IMR-90 (cell line): Measurements from ENCODE around the gene UNC13A. TPM values are rescaled to one million over a fixed set of nuclear protein-coding genes. Genes with fewer than 3 reads are reported as not detected.

ENCODE experiments used
- ATAC-seq: fragments of 200-7000 bp; cut with Tn5 transposase; 2 replicates; pipeline ENCODE4 v1.9.1; 2020; ENCODE audit warnings: low read depth, mild to moderate bottlenecking, moderate library complexity
- BruUV-seq: library from RNA; stranded (reverse); fragments of 400-500 nt; replicated peaks from 2 replicates; lab custom pipeline; 2021; lab: Mats Ljungman, UMichigan
- CTCF ChIA-PET: fragments of 300-600 bp; formaldehyde crosslinking; extraction: SDS; loops from one replicate; lab custom pipeline; 2021; ENCODE audit warnings: antibody characterized with exemption; lab: Yijun Ruan, JAX
- POLR2A ChIA-PET: fragments of 300-600 bp; sonication (Branson Sonifier 250); formaldehyde crosslinking; loops from one replicate; lab custom pipeline; 2022; ENCODE audit warnings: antibody characterized with exemption; ENCODE audit not compliant: unreplicated experiment; lab: Charles Lee
- DNase-seq: peaks from one replicate; pipeline ENCODE4 v3.0.0; 2013
- H2AFZ ChIP-seq: replicated peaks from 2 replicates; pipeline ENCODE3; 2013; ENCODE audit warnings: low read length, mild to moderate bottlenecking; ENCODE audit not compliant: poor library complexity
- H2AK5ac ChIP-seq: 2 replicates; pipeline ENCODE4 v1.6.1; 2013; ENCODE audit warnings: low read depth, low read length, inconsistent platforms
- H2AK9ac ChIP-seq: replicated peaks from 2 replicates; pipeline ENCODE3; 2013; ENCODE audit warnings: mild to moderate bottlenecking, low read depth, low read length, moderate library complexity; ENCODE audit not compliant: poor library complexity
- H2BK120ac ChIP-seq: 2 replicates; pipeline ENCODE4 v1.6.1; 2013; ENCODE audit warnings: low read depth, low read length, inconsistent platforms
- H2BK15ac ChIP-seq: 3 replicates; pipeline ENCODE4 v1.6.1; 2013; ENCODE audit warnings: low read depth, low read length, inconsistent platforms
- H2BK20ac ChIP-seq: 2 replicates; pipeline ENCODE4 v1.6.1; 2013; ENCODE audit warnings: low read depth, mild to moderate bottlenecking, inconsistent platforms, low read length, moderate library complexity
- H2BK5ac ChIP-seq: 2 replicates; pipeline ENCODE4 v1.6.1; 2013; ENCODE audit warnings: mild to moderate bottlenecking, low read depth, low read length, inconsistent platforms; ENCODE audit not compliant: poor library complexity, severe bottlenecking
- H3K14ac ChIP-seq: replicated peaks from 2 replicates; pipeline ENCODE4 v1.6.1; 2013; ENCODE audit warnings: low read depth, low read length, inconsistent platforms
- H3K18ac ChIP-seq: 2 replicates; pipeline ENCODE4 v1.6.1; 2013; ENCODE audit warnings: low read depth, low read length, control low read depth
- H3K23ac ChIP-seq: 2 replicates; pipeline ENCODE4 v1.6.1; 2013; ENCODE audit warnings: low read depth, low read length, inconsistent platforms
- H3K27ac ChIP-seq: 2 replicates; pipeline ENCODE4 v1.5.1; 2013; ENCODE audit warnings: mild to moderate bottlenecking, control low read depth, low read length; ENCODE audit not compliant: insufficient read depth
- H3K27me3 ChIP-seq: 2 replicates; pipeline ENCODE4 v1.6.1; 2013; ENCODE audit warnings: low read length; ENCODE audit not compliant: control insufficient read depth, insufficient read depth
- H3K36me3 ChIP-seq: 2 replicates; pipeline ENCODE4 v1.6.1; 2013; ENCODE audit warnings: low read length, mixed read lengths; ENCODE audit not compliant: control insufficient read depth, insufficient read depth
- H3K4ac ChIP-seq: 2 replicates; pipeline ENCODE4 v1.6.1; 2013; ENCODE audit warnings: low read depth, low read length, inconsistent platforms
- H3K4me1 ChIP-seq: 2 replicates; pipeline ENCODE4 v1.6.1; 2013; ENCODE audit warnings: low read length, mixed read lengths; ENCODE audit not compliant: control insufficient read depth, insufficient read depth
- H3K4me2 ChIP-seq: 2 replicates; pipeline ENCODE4 v1.6.1; 2013; ENCODE audit warnings: low read depth, mild to moderate bottlenecking, control low read depth, low read length, moderate library complexity
- H3K4me3 ChIP-seq: 2 replicates; pipeline ENCODE4 v1.5.1; 2013; ENCODE audit warnings: low read depth, mild to moderate bottlenecking, control low read depth, low read length, moderate library complexity; ENCODE audit not compliant: insufficient read depth
- H3K56ac ChIP-seq: 2 replicates; pipeline ENCODE4 v1.6.1; 2013; ENCODE audit warnings: low read length, inconsistent platforms; ENCODE audit not compliant: insufficient read depth; ENCODE audit errors: extremely low read depth
- H3K79me1 ChIP-seq, 2 experiments: 2 replicates each; pipeline ENCODE4 v1.6.1; 2013; ENCODE audit warnings: low read length in 2 of 2, inconsistent platforms in 1 of 2, low read depth in 1 of 2
- H3K9ac ChIP-seq: 2 replicates; pipeline ENCODE4 v1.6.1; 2013; ENCODE audit warnings: low read depth, low read length, control low read depth
- H3K9me1 ChIP-seq: 2 replicates; pipeline ENCODE4 v1.6.1; 2013; ENCODE audit warnings: low read length, inconsistent platforms; ENCODE audit not compliant: insufficient read depth
- H3K9me3 ChIP-seq: 2 replicates; pipeline ENCODE4 v1.6.1; 2013; ENCODE audit warnings: low read length; ENCODE audit not compliant: control insufficient read depth, insufficient read depth
- H4K20me1 ChIP-seq: 2 replicates; pipeline ENCODE4 v1.6.1; 2013; ENCODE audit warnings: low read length, inconsistent platforms; ENCODE audit not compliant: insufficient read depth
- H4K5ac ChIP-seq: 2 replicates; pipeline ENCODE4 v1.6.1; 2013; ENCODE audit warnings: mild to moderate bottlenecking, low read depth, low read length, control low read depth
- H4K8ac ChIP-seq, 2 experiments: 2 replicates each; pipeline ENCODE4 v1.6.1; 2013; ENCODE audit warnings: low read depth in 2 of 2, low read length in 2 of 2, control low read depth in 1 of 2, inconsistent platforms in 1 of 2
- H4K91ac ChIP-seq: 2 replicates; pipeline ENCODE4 v1.6.1; 2013; ENCODE audit warnings: low read depth, low read length, inconsistent platforms; ENCODE audit not compliant: insufficient read depth
- MAFK ChIP-seq: IDR thresholded peaks from 2 replicates; pipeline ENCODE4 v1.6.1; 2012; ENCODE audit warnings: low read depth, low read length, improper control_type of control experiment
- MAZ ChIP-seq: IDR thresholded peaks from 2 replicates; pipeline ENCODE4 v1.6.1; 2012; ENCODE audit warnings: low read depth, mild to moderate bottlenecking, low read length, improper control_type of control experiment, moderate library complexity, borderline replicate concordance
- MXI1 ChIP-seq: IDR thresholded peaks from 2 replicates; pipeline ENCODE4 v1.6.1; 2012; ENCODE audit warnings: low read depth, mild to moderate bottlenecking, low read length, moderate library complexity, borderline replicate concordance
- WGBS, 2 experiments: methylation state at CpG; one replicate each; pipeline versions ENCODE4 v1.1.5 to v1.1.7; 2013; ENCODE audit warnings: missing lambda C conversion rate in 2 of 2; ENCODE audit not compliant: insufficient read length in 1 of 2; ENCODE audit errors: extremely low coverage in 2 of 2; 5-methylcytosine and 5-hydroxymethylcytosine counted together
- dilution Hi-C: fragments of 300-500 bp; cut with HindIII; formaldehyde crosslinking; loops from one replicate; pipeline ENCODE4 v1.14.3; 2018; ENCODE audit warnings: low sequenced_read_pairs; ENCODE audit not compliant: unreplicated experiment
- in situ Hi-C: fragments of 300-500 bp; cut with MboI; formaldehyde crosslinking; loops from 3 replicates; pipeline ENCODE4 v1.14.3; 2019; ENCODE audit warnings: low sequenced_read_pairs, inconsistent platforms, mixed read lengths
- intact Hi-C: fragments of 100-400 bp; cut with micrococcal nuclease; formaldehyde crosslinking; loops from 2 replicates; pipeline ENCODE4 v1.10.0; 2022
- polyA plus RNA-seq, 3 experiments: library from polyadenylated mRNA; depleted of rRNA; stranded (reverse); fragments of >200 nt; gene quantifications; 2 replicates each; pipeline ENCODE4 v1.2.3, GENCODE V29; 2012; ENCODE audit warnings: low replicate concordance in 1 of 3
- total RNA-seq: library from RNA; depleted of rRNA; stranded (reverse); fragments of >200 nt; gene quantifications from 2 replicates; pipeline ENCODE4 v1.2.3, GENCODE V29; 2012
- TF ChIP-seq, protein P1 (sequence below): fragments of 150-350 bp; IDR thresholded peaks from 2 replicates; pipeline ENCODE4 v1.6.1; 2017; ENCODE audit warnings: mild to moderate bottlenecking, antibody characterized with exemption, low read length, low read depth
- TF ChIP-seq, protein P2 (sequence below): conservative IDR thresholded peaks from 2 replicates; pipeline ENCODE4 v1.5.1; 2012; ENCODE audit warnings: mild to moderate bottlenecking, low read depth, low read length, improper control_type of control experiment

Gene UNC13A
- total and polyA plus RNA-seq, 2 of the 4 experiments (the other 2 are of a cell fraction): 0.18 to 0.22 TPM

DNA sequence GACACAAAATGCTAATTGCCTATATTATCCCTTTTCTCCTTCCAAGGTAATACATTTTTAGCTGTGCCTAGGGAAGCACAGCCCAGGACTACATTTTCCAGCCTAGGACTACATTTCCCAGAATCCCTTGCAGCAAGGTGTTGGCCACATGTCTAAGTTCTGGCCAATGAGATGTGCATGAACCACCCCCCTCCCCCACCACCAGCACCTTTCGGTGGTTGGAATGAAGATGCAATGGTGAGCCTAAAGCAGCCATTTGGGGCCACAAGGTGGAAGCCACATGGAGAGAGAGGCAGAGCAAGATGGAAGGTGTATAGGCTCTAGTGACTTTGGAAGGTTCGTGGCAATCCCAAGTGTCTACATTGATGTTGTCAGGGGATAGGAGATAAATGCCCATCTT, 16.2 kb downstream of the UNC13A start:
- ATAC-seq: peak; percentile 62; the same call in 1 of the 2 replicates
- H2BK15ac ChIP-seq: no peak overlapping the region
- POLR2A ChIA-PET: no interaction called here
- no peak overlapping the region for H2BK5ac ChIP-seq
- in situ Hi-C loops (no loop called here), intact Hi-C loops (no loop called here), dilution Hi-C loops (no loop called here)
- no peak overlapping the region for H4K8ac ChIP-seq
- no peak overlapping the region for H3K23ac ChIP-seq
- H3K18ac ChIP-seq: no peak overlapping the region
- no peak overlapping the region for H2BK20ac ChIP-seq
- H4K20me1 ChIP-seq: no peaks in the 10 kb centered on the region
- H3K9me1 ChIP-seq: no peaks in the 10 kb centered on the region
- no peaks in the 10 kb centered on the region for H3K36me3 ChIP-seq
- H3K4me2 ChIP-seq: no peak overlapping the region
- no peak overlapping the region for H3K27ac ChIP-seq
- no peak overlapping the region for H3K9ac ChIP-seq
- no peak overlapping the region for H3K4me3 ChIP-seq
- peaks cover 4% of the 10 kb centered on the region; the same call in 1 of the 2 replicates for H3K27me3 ChIP-seq
- no peak overlapping the region for H2AFZ ChIP-seq
- H3K4ac ChIP-seq: no peak overlapping the region
- DNase-seq: peak; percentile 37
- no peak overlapping the region for H3K14ac ChIP-seq
- no peak overlapping the region for H4K5ac ChIP-seq
- no peak for TF ChIP-seq MAFK
- no peak for TF ChIP-seq MXI1
- TF ChIP-seq, protein P1, sequence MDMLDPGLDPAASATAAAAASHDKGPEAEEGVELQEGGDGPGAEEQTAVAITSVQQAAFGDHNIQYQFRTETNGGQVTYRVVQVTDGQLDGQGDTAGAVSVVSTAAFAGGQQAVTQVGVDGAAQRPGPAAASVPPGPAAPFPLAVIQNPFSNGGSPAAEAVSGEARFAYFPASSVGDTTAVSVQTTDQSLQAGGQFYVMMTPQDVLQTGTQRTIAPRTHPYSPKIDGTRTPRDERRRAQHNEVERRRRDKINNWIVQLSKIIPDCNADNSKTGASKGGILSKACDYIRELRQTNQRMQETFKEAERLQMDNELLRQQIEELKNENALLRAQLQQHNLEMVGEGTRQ: peak; percentile 93
- no peak for TF ChIP-seq MAZ
- TF ChIP-seq, protein P2, sequence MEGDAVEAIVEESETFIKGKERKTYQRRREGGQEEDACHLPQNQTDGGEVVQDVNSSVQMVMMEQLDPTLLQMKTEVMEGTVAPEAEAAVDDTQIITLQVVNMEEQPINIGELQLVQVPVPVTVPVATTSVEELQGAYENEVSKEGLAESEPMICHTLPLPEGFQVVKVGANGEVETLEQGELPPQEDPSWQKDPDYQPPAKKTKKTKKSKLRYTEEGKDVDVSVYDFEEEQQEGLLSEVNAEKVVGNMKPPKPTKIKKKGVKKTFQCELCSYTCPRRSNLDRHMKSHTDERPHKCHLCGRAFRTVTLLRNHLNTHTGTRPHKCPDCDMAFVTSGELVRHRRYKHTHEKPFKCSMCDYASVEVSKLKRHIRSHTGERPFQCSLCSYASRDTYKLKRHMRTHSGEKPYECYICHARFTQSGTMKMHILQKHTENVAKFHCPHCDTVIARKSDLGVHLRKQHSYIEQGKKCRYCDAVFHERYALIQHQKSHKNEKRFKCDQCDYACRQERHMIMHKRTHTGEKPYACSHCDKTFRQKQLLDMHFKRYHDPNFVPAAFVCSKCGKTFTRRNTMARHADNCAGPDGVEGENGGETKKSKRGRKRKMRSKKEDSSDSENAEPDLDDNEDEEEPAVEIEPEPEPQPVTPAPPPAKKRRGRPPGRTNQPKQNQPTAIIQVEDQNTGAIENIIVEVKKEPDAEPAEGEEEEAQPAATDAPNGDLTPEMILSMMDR: no peak
- no peak overlapping the region for H3K56ac ChIP-seq
- no peak overlapping the region for H4K91ac ChIP-seq
- no TSS peak for BruUV-seq
- H3K9me3 ChIP-seq: no peaks in the 10 kb centered on the region
- no peaks in the 10 kb centered on the region for H3K4me1 ChIP-seq
- H2AK5ac ChIP-seq: no peak overlapping the region
- no peak overlapping the region for H2AK9ac ChIP-seq
- CTCF ChIA-PET: no interaction called here
- H2BK120ac ChIP-seq: no peak overlapping the region
- H3K79me1 ChIP-seq: no peaks in the 10 kb centered on the region
- no CpG with 5 or more reads among the region's 2 CpGs for WGBS, 2 experiments
